SK-N-MC (cell line): Measurements from ENCODE around the gene TIMP3.

Source experiments
- EZH2 ChIP-seq: fragments of 200-600 bp; sonication (generic); IDR thresholded peaks from one replicate; pipeline ENCODE4 v1.6.1; 2017; ENCODE audit warnings: antibody characterized with exemption
- FOXP2 ChIP-seq: optimal IDR thresholded peaks from 2 replicates; pipeline ENCODE3; 2011; ENCODE audit warnings: mild to moderate bottlenecking, moderate library complexity; ENCODE audit not compliant: insufficient read depth; ENCODE audit errors: extremely low read length, control extremely low read depth
- POLR2AphosphoS5 ChIP-seq: IDR thresholded peaks from 2 replicates; pipeline ENCODE4 v1.6.1; 2012; ENCODE audit warnings: mild to moderate bottlenecking, low read depth, low read length, borderline replicate concordance

- TF ChIP-seq EZH2 (no peak), POLR2AphosphoS5 (no peak), FOXP2 (no peak)
These were observed 7.9 kb upstream of the TIMP3 start for GRCh38 chr22:32793589-32793988.
